PC-3 (cell line): ENCODE data around the gene HMCES.

Experiments used
- CTCF ChIP-seq: fragments of 300-600 bp; sonication (generic); conservative IDR thresholded peaks from 2 replicates; pipeline ENCODE4 v1.5.1; 2017; ENCODE audit warnings: antibody characterized with exemption, low read depth, mild to moderate bottlenecking, low read length
- EZH2 ChIP-seq: fragments of 300-600 bp; sonication (generic); IDR thresholded peaks from one replicate; pipeline ENCODE4 v1.6.1; 2017; ENCODE audit warnings: antibody characterized with exemption, mild to moderate bottlenecking, low read length; ENCODE audit not compliant: unreplicated experiment
- EZH2phosphoT487 ChIP-seq: fragments of 300-600 bp; sonication (generic); IDR thresholded peaks from 2 replicates; pipeline ENCODE4 v1.6.1; 2018; ENCODE audit warnings: mild to moderate bottlenecking, antibody characterized with exemption, low read length, borderline replicate concordance

DNA sequence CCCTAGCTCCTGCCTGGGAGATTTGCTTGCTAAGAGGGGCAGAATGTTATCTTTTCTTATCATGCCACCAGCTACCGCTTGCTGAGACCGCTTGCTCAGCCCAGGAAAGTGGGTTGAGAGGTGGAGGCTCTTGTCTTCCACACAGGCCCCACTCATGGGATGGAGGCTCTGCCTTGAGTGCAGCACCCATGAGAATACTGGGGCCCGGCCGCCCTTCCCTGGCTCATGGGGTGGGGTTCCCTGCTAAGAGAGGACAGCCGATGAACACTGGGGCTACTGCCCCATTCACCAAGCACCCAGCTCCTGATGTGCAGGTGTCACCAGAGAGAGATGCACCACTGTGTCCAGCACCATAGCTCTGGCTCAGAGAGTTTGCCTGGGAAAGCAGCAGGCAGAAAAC is 55.2 kb downstream of the HMCES start:
- TF ChIP-seq CTCF (no peak), EZH2 (no peak), EZH2phosphoT487 (no peak)
